ENCODE data around the gene SYMPK. TPM values are rescaled to one million over a fixed set of nuclear protein-coding genes. Genes with fewer than 3 reads are reported as not detected.
A peak's percentile ranks its signal among the peaks of the same experiment; 100 is the strongest.
"Not testable (repeated sequence)": the region's sequence is repeated elsewhere in the genome, so short reads cannot be mapped to it uniquely, and the experiment has no call there.

The SYMPK gene
- total RNA-seq, 1 donor from 2014 or later, result 32.7 TPM

DNA sequence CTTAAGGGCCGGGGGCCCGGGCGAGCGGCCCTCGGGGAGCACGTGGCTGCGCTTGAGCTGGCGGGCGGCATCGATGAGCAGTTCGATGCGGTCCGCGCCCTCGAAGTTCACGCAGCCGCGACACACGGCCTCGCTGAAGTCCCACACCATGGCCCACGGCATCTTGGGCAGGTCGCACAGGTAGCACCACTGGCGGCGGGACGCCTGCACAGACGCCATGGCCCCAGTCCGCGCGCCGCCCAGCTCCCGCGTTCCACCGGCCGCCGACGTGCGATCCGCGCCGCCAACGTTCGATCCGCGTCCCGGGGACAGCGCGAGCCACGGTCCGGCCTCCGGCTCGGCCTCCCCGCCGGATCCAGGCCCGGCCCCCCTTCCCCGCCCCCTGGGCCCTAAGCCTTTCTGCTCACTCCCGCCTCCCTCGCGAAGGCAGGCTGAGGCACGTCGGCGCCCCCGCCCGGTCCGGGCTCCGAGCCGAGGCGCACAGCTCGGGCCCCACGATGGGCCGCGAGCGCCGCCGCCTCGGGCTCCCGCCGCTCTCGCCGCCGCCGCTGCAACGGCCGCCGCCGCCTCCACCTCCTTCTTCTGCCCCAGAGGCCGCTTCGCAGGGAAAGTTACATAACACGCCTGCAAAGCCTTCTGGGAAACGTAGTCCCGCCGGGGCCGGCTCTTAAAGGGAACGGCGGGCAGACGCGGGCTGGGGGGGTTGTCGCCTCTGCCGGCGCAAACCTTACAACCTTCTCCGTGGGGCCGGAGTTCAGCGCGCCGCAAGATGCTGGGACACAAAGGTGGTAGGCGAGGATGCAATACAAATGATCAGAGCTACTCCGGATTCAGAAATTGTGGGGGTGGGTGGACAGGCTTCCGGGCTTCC, 22.8 kb upstream of the SYMPK start, which contains the start of gene IRF2BP1:
Gene IRF2BP1, minus strand, starts transcription at position 586 of the 871 bp plus-strand sequence. Its CDS starts 367 bp downstream, at position 219.
- peak; percentile 94 for DNase-seq

DNA sequence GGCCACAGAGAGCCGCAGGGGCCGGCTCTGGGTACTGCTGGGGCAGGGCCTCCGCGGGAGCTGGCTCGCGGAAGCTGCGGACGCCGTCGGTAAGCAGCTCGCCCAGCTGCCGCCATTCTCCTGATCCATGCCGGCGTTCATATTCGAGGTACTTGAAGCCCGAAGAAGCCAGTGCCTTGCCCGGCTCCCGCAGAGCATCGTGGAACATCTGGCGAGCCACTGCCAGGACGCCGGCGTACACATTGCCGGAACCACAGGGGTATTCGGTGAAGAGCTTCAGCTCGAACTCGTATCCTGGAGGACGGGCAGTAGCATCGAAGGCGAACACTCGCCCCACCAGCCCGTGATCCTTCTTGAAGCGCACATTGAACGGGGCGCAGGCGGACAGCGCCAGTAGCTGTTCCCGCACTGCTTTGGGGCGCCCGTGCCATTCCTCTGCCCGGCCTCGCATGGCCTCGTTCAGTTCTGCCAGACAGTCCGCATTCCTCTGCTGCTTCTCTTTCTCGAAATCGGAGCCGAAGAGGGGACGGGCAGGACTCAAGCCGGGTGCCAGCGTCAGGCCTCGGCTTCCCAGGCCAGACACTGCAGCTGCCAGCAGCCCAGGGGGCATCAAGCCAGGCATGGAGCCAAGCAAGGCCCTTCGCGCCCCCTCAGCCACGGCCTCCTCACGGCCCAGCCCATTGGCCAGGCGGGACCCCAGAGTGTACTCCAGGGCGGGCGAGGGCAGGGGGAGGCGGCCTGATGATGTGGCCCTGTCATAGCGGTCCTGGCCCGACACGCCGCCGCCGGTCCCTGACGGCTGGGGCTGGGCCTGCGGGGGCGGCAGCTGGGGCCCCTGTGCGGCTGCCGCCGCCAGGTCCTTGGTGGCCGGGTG, 22.0 kb upstream of the SYMPK start:
- DNase-seq, result no peak

DNA sequence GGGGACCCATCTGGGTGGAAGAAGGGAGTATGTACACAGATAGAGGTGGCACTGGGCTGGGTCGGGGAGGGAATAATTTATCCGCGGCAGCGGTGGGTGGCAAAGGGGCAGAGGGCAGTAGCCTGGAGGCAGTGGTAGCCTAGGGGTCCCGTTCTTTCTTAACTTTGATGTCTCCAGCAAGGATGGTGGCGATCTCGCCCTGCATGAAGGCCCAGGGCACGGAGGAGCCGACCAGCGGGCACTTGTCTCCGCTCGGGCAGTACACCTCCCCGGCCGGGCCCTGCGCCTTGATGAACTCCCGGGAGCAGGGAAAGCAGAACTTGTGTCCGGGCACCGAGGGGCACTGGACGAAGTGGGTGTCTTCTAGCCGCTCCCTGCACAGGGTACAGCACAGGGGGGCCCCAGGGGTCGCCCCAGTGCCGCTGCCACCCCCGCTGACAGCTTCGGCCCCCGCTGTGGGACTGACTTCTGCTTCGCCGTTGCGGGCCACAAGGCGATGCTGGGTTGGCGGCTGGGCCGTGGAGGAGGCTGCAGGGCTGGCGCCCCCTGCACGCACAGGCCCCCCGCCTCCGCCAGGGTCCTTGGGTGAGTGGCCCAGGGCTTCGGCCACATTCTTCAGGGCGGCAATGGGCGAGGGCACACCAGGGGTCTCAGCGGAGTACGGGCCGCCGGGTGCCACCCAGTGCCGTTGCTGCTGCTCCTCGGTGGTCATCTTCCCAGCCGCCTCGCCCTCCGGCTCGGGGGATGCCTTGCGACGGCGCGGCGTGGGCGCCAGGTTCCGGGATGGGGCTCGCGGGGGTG, 21.1 kb upstream of the SYMPK start:
- no peak for DNase-seq

DNA sequence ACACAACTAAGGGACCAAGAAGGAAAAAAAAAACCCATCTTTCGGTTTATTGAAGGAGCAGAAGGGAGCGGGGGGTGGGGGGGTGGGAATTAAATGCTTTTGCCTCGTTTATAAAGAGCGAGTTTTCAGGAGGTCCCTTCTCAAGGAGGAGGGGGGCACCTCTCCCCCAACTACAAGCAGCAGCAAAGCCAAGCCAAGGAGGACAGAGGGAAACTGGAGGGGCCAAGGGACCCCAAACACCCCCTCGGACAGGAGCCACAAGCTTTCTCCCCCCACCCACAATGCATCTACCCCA, 20.6 kb upstream of the SYMPK start:
- DNase-seq, result no peak

DNA sequence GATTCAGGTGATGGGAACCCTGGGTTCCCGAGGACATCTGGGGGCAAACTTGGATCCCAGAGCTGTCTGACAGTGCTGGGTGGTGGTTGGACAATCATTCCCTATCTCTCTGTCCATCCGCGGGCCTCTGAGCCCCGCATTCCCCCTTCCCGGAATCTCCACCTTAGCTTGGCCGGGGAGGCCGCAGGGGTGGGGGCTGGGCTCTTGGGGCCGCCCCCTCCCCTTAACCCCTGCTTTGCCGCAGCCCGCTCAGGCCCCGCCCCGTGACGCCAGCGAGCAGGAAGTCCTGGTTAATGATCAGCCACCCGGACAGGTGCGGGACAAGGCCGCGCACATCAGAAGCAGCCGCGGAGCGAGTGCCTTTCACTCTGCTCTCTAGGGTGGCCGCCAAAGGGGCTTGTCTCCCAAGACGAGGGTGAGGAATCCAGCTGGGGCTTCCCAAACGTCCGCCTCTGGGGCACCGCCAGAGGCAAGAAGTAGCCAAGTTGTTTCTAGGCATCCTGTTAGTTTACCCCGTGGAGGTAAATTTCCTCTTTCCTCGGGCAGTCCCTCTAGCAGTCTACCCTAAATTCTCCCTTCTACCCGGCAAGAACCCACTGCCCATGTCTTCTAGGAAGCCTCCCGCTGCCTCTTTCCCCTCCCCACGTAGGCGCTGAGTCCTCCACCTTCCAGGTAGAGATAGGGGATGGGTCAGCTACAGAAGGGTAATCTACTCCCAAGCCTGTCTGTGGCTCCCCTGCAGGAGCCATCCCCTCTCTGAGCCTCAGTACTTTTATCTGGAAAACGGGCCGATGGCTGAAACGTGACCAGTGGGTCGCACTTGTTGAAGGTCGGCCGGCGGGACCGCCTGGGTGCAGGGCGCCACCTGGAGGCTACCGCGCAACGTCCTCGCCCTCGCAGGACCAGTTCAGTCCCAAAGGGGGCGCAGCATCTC, 20.0 kb upstream of the SYMPK start:
- peak; percentile 95 for DNase-seq

DNA sequence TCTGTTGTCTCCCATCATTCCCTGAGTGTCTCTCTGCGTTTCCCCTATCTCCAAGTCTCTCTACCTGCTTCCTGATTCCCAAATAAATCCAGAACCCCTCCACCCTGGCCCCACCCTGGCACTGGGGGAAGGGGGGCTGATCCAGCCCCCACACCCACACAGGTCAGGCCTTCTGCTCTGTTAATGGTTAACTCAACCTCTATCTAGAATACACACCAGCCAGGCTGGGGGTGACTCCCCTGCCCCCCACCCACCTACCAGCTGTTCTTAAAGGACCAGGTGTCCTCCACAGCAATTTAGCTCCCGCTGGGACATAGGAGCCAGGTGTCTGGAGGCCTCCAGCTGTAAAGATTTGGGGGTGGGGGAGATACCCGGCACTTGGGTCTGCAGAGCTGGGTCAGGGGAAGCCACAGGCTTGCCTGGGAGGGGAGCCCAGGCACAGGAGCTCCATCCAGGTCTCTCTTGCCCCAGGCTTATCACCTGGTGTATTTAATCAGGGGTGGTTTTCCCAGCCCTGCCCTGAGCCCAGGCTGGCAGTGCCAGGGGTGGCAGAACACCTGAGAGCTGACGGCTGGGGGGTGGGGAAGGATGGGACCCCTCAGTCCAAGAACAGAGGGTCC, 19.1 kb upstream of the SYMPK start:
- no peak for DNase-seq

DNA sequence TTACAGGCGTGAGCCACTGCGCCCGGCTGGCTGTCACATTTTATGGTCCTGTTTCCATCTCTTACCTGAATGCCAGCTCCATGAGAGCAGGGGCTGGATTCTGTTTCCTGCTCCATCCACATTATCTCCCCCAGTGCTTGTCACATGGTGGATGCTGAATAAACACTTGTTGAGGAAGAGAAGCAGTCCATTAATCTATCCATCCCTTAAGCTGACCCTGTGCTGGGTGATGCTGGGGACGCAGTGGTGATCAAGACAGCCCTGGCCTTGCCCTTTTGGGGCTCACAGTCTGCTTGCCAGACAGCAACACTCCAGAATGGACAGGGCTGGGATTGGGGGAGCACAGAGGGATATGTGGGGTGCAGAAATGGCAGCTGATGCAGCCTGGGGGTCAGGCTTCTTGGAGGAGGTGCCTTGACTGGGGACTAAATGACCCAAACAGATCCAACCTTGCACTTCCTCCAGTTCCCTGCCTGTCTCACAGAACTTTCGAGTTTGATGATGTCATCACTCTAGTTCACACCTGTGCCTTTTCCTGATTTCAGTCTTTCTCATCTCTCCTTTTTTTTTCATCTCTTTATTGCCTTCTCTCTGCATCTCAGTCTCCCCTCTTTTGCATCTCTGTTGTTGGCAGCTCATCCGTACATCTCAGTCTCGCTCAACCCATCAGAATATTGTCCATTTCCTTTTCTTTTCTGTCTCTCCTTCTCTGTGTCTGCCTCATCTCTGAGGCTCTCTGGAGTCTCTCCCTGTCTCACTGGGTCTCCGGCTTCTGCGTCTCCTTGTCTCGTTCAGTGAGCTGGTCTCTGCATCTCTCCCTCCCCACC, 18.3 kb upstream of the SYMPK start:
- DNase-seq, result no peak

DNA sequence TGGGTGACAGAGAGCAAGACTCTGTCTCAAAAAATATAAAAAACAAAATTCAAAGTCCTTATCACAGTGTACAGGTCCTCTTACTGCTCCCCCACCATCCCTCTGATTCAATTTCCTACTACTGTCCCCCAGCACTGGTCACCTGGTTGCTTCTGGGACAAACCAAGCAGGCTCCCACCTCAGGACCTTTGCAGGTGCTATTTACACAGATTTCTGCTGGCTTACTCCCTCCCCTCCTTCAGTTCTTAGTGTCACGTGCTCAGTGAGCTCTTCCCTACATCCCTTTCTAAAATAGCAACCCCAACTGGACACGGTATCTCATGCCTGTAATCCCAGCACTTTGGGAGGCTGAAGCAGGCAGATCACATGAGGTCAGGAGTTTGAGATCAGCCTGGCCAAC, 17.0 kb upstream of the SYMPK start:
- no peak for DNase-seq

DNA sequence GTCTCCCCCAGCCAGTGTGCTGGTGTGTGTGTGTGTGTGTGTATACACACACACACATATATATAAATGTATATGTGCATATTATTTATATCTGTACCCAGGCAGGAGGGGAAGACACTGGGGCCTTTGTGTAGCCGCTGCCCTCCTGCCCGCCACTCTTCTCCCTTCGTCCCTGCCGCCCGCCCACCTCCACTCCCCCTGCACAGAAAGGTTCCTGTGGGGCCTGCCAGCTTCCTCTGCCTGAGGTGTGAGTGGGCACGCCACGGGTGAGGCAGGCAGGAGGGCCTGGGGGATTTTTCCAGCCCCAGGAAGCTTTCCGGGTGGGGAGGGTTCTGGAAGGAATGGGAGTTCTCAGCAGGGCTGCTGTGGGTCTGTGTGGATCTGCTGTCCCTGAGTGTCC, 16.1 kb upstream of the SYMPK start:
- DNase-seq, result no peak

DNA sequence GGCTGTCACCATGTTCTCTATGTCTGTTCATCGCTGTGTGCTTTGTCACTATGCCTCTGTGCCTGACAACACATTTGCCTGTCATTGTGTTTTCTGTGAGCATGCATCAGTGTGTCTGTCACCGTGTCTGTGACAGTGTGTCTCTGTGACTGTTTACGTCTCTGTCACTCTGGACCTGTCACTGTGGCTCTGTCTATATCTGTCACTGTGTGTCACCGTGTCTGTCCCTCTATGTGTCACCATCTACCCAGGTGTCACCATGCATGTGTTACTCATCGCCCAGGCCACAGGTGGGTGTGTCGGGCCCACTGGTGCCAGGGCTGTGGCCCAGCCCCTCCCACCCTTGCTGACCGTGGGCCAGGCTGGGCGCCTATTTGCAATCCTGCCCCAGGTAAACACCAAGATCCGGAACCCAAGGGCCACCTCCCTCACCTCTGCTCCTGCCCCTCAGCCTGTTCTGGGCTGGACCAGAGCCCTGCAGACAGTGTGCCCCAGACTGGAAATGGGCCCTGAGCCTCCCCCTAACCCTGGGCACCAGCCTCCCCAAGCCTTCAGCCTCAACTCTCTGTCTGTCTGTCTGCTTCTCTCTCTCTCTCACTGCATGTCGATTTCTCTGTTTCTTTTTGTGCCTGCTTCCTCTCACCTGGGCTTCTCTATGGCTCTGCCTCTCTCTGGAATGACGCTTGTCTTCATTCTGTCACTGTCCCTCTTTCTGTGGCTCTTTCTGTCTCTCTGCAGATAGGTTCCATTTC, 15.3 kb upstream of the SYMPK start:
- DNase-seq, result no peak

DNA sequence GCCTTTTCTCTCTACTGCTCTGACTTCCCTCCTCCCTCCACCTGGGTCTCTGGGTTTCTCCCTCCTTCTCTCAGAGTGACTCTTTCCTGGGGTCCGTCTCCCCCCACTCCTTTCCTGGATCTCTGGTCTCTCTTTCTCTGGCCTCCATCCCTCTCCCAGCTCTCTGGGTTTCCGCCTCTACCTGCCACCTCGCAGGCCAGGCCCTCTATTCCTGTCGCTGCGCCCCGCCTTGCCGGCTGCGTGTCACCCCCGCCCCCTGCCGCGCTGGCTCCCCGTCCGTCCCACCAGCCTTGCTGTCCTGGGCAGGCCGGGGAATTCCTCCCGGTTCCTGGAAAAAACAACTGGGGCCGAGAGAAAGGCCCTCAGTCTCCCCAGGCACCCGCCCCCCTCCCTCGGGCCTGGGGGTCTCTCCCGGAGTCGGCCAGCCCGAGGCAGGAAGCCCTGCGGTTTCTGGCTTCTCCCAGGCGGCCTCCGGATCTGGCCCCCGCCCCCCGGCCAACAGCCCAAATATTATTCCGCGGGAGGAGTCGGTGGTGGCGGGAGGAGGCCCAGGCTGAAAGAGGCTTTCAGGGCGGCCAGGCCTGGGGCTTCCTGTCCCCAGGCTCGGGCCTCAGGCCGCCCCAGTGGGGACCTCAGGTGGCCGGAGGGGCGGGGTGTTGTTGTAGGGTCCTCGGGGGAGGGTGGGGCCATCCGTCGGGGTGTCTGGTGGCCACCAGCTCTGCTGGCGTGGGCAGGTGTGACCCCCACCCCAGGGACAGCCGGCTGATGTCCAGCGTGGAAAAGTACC, 13.7 kb upstream of the SYMPK start:
- peak; percentile 42 for DNase-seq

DNA sequence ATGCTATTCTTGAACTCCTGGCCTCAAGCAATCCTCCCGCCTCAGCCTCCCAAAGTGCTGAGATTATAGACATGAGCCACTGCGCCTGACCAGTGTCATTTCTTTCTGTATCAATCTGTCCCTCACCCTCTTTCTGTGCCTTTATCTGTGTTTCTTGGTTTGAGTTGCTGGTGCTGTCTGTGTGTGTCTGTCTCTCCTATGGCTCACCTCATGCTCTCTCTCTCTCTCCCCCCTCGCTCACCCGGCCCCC, 13.1 kb upstream of the SYMPK start:
- no peak for DNase-seq

DNA sequence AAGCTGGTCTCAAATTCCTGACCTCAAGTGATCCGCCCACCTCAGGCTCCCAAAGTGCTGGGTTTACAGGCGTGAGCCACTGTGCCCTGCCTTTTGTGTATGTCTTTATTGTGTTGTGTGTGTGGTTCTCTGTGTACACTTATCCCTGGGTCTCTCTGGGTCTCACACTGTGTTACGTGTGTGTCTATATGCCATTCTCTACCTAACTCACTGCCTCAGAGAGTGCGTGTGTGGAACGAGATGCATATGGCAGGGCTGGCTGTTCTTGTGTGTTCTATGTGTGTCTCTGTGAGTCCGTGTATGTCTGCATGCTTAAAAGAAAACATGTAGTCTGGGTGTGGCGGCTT, 11.6 kb upstream of the SYMPK start:
- DNase-seq, result no peak

DNA sequence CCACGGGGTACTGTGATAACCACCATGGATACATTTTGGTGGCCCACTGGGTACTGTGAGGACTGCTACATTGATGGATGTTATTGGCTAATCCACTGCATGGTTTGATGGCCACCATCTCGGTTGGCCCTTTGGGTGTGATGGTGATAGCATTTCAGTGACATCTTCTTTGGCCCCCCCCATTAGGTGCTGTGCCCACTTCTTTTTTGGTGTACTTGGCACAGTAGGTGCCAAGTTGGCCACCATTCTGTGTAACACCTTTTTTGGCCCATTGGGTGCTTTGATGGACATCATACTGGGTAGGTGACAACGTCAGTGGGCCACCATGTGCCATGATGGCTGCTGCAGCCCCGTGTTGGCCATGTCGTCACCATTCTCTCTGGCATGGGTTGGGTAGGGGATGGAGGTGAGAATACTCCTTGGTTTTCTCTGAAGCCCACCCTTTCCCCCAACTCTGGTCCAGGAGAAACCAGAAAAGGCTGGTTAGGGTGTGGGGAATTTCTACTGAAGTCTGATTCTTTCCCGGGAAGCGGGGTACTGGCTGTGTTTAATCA, 10.3 kb upstream of the SYMPK start:
- DNase-seq, result no peak

DNA sequence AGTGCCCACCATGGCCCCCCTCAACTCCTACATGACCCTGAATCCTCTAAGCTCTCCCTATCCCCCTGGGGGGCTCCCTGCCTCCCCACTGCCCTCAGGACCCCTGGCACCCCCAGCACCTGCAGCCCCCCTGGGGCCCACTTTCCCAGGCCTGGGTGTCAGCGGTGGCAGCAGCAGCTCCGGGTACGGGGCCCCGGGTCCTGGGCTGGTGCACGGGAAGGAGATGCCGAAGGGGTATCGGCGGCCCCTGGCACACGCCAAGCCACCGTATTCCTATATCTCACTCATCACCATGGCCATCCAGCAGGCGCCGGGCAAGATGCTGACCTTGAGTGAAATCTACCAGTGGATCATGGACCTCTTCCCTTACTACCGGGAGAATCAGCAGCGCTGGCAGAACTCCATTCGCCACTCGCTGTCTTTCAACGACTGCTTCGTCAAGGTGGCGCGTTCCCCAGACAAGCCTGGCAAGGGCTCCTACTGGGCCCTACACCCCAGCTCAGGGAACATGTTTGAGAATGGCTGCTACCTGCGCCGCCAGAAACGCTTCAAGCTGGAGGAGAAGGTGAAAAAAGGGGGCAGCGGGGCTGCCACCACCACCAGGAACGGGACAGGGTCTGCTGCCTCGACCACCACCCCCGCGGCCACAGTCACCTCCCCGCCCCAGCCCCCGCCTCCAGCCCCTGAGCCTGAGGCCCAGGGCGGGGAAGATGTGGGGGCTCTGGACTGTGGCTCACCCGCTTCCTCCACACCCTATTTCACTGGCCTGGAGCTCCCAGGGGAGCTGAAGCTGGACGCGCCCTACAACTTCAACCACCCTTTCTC, 9.4 kb upstream of the SYMPK start:
- no peak for DNase-seq

DNA sequence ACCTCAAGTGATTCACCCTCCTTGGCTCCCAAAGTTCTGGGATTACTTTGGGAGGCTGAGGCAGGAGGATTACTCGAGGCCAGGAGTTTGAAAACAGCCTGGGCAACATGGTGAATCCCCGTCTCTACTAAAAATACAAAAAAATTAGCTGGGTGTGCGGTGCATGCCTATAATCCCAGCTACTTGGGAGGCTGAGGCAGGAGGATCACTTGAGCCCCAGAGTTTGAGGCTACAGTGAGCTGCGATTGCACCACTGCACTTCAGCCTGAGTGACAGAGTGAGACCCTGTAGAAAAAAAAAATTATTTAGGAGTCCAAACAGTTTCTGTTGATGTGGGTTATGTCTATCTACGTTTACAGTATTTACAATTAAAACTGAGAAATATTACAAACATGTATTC, 7.9 kb upstream of the SYMPK start:
- DNase-seq, result no peak

DNA sequence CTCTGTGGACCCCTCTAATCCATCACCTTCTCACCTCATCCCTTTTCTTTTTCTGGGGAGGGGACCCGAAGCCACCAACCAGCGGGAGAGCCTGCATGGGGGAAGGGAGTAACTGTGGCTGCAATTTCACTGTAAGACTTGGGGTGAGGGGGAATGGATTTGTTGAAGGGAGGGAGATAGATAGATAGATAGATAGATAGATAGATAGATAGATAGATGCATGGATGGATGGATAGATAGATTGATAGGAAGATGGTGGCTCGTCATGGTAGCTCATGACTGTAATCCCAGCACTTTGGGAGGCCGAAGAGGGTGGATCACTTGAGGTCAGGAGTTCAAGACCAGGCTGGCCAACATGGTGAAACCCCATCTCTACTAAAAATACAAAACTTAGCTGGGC, 4.3 kb upstream of the SYMPK start:
- not testable (repeated sequence) for DNase-seq
